ENCODE measurements around the gene STK33. TPM values are rescaled to one million over a fixed set of nuclear protein-coding genes. Genes with fewer than 3 reads are reported as not detected.

STK33 gene
- total RNA-seq, 2 experiments from 2014 or later: 1.4 to 1.8 TPM

DNA sequence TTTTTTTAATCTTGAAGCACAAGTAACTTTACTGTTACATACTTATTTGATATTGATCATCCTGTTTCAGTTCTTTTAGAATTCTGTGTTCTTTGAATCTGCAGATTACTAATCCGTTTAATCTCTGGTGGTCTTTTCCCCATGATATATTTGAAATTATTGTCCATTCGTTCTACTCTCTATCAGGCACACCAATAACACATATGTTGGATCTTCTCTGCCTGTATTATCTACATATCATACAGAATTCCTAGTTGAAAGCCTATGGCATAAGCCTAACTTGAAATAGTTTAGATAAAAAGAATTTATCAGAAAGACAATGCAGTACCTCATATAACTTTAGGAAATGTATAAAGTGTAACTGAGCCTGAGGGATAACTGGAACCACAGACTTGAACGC, 32.6 kb downstream of the STK33 start:
- Mint-ChIP-seq H3K4me3 (no peak overlapping the region), H3K27me3 (peaks cover 52% of the 10 kb centered on the region), H3K9me3 (ENCODE audit: low read depth) (no peaks in the 10 kb centered on the region), H3K4me1 (no peaks in the 10 kb centered on the region), H3K27ac (no peak overlapping the region), H3K36me3 (no peaks in the 10 kb centered on the region)
- ATAC-seq (no peak), DNase-seq (no peak)
- CTCF ChIA-PET: no interaction called here

DNA sequence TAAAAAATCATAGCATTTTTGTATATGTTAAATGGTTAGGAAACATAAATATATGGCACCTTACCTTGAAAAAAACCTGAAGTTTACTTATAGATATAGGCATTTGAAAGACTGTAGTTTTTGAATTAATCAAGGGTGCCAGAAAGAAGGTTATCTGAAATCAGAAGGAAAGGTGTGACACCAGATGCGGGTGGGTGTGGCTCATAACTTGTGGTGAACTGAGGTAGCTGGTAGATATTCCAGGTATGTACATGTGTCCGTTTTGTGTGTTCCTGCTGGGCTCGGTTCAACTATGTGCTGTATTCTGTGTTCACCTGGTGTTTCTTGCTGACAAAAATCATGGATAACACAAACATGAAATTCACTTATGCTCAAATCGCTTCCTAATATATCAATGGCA, 35.6 kb downstream of the STK33 start:
- H3K4me1 Mint-ChIP-seq: no peaks in the 10 kb centered on the region
- no peak for DNase-seq
- H3K4me3 Mint-ChIP-seq: no peak overlapping the region
- H3K36me3 Mint-ChIP-seq: no peaks in the 10 kb centered on the region
- ATAC-seq: no peak
- H3K27ac Mint-ChIP-seq: no peak overlapping the region
- H3K27me3 Mint-ChIP-seq: peaks cover 31% of the 10 kb centered on the region
- no peaks in the 10 kb centered on the region for H3K9me3 Mint-ChIP-seq (ENCODE audit: low read depth)
- CTCF ChIA-PET: no interaction called here

DNA sequence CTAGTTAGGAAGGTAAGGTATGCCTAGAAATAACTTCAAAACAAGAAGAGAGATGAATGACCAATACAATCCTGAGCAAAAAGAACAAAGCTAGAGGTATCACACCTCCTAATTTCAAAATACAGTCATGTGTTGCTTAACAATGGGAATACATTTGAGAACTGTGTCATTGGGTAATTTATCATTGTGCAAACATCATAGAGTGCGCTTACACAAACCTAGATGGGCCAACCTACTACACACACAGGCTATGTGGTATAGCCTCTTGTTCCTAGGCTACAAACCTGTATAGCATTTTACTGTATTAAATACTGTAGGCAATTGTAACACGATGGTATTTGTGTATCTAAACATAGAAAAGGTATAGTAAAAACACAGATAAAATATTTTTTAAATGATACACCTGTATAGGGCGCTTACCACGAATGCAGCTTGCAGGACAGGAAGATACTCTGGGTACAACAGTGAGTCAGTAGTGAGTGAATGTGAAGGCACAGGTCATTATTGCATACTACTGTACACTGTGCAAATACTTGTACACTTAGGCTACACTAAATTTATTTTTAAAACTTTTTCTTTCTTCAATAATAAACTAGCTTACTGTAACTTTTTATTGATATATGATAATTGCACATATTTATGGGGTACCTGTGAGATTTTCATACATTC, 48.2 kb downstream of the STK33 start:
- Mint-ChIP-seq H3K4me3 (no peak overlapping the region), H3K9me3 (ENCODE audit: low read depth) (no peaks in the 10 kb centered on the region), H3K36me3 (no peaks in the 10 kb centered on the region), H3K27me3 (peaks cover 3% of the 10 kb centered on the region), H3K27ac (no peak overlapping the region), H3K4me1 (no peaks in the 10 kb centered on the region)
- DNase-seq: no peak
- CTCF ChIA-PET: no interaction called here
- no peak for ATAC-seq

DNA sequence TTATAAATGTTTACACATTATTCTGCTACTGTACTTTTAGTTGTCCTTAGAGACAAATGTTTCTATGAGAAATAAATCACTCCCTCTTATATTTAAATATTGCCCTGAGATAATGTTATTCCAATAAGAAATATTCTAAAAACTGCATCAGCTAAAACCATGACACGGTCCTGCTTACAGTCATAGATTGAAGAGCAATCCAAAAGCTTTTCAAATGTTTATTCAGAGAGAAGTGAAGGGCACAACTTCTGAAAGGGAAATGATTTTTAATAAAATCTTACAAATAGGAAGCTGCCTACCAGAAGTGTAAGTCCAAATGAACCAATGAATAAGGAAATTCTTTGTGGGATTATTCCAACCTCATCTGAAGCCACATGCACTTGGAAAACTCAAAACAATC, 49.2 kb downstream of the STK33 start:
- Mint-ChIP-seq H3K27ac (no peak overlapping the region), H3K4me3 (no peak overlapping the region), H3K4me1 (no peaks in the 10 kb centered on the region), H3K36me3 (no peaks in the 10 kb centered on the region), H3K27me3 (peaks cover 5% of the 10 kb centered on the region), H3K9me3 (ENCODE audit: low read depth) (no peaks in the 10 kb centered on the region)
- DNase-seq (no peak), ATAC-seq (no peak)
- CTCF ChIA-PET: no interaction called here

DNA sequence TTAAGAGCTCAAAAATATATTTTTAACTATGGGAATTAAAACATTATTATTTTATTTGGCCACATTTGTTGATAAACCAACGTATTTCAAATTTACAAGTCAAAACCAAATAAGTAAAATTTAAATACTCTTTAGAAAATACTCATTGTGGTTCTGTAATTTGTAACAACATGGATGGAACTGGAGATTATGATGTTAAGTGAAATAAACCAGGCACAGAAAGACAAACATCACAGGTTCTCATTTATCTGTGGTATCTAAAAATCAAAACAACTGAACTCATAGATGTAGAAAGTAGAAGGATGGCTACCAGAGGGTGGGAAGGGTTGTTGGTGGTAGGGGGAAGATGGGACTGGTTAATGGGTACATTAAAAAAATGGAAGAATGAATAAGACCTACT, 50.8 kb downstream of the STK33 start:
- ATAC-seq: no peak
- Mint-ChIP-seq H3K27me3 (peaks cover 5% of the 10 kb centered on the region), H3K4me1 (no peaks in the 10 kb centered on the region), H3K36me3 (no peaks in the 10 kb centered on the region), H3K9me3 (ENCODE audit: low read depth) (no peaks in the 10 kb centered on the region), H3K27ac (no peak overlapping the region), H3K4me3 (no peak overlapping the region)
- CTCF ChIA-PET: no interaction called here
- no peak for DNase-seq

DNA sequence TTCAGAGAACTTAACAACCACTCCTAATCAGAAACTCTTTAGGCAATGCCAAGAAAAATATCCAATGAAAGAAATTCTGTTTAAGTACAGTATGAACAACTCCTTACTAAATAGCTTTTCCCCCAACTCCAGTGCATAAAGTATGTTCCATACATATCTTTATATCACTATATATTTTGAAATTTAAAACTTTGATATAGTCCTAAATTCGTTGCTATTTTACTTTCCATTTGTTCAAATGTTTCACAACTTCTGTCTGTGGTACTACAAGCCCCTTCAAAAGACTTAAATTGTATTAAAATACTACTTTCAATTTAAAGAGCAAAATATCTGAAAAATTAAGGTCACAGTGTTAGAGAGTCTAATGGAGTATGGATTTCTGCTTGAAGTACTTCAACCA, 52.6 kb downstream of the STK33 start:
- H3K4me3 Mint-ChIP-seq: no peak overlapping the region
- no peak overlapping the region for H3K27ac Mint-ChIP-seq
- no peaks in the 10 kb centered on the region for H3K4me1 Mint-ChIP-seq
- no peaks in the 10 kb centered on the region for H3K36me3 Mint-ChIP-seq
- DNase-seq: no peak
- no peak for ATAC-seq
- H3K27me3 Mint-ChIP-seq: peaks cover 5% of the 10 kb centered on the region
- no peaks in the 10 kb centered on the region for H3K9me3 Mint-ChIP-seq (ENCODE audit: low read depth)
- CTCF ChIA-PET: no interaction called here

DNA sequence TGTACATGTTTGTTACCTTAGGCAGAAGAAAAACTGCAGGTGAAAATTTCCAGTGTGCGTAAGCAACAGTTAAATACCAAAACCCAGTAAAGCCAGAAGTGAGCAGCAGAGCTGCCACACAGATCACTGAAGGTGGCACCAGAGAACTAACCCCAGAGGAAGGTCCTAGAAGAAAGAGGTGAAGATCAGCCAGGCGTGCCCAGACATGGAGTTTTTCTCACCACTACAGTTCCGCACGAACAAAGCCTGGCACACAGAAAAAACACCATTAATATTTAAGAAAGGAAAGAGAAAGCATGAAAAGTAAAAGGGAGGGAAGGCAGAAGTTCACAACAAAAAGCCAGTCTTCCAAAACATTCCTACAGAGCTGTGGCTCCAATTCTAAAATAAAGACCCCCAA, 60.7 kb downstream of the STK33 start:
- H3K4me1 Mint-ChIP-seq: no peaks in the 10 kb centered on the region
- no peak overlapping the region for H3K4me3 Mint-ChIP-seq
- no peak overlapping the region for H3K27ac Mint-ChIP-seq
- H3K27me3 Mint-ChIP-seq: peaks cover 7% of the 10 kb centered on the region
- no peaks in the 10 kb centered on the region for H3K36me3 Mint-ChIP-seq
- CTCF ChIA-PET: no interaction called here
- DNase-seq (no peak), ATAC-seq (no peak)
- no peaks in the 10 kb centered on the region for H3K9me3 Mint-ChIP-seq (ENCODE audit: low read depth)

DNA sequence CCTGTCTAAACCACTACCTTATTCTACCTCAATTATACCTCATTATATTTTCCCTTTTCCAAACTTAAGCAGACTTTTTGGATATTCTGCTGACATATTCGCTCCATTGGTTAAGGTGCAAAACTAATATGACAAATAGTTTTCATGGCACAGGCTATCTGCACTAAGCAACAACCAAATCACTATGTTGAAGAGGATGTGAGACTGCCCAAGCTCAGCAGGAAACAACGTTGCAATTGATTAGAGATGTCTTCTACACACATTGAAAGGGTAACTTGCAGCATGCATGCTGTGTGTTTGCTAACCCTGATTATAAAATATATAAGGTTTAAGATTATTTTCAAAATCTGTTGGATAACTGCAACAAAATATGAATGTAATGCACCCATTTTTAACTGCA, 61.6 kb downstream of the STK33 start:
- no peaks in the 10 kb centered on the region for H3K4me1 Mint-ChIP-seq
- DNase-seq (no peak), ATAC-seq (no peak)
- H3K4me3 Mint-ChIP-seq: no peak overlapping the region
- peaks cover 7% of the 10 kb centered on the region for H3K27me3 Mint-ChIP-seq
- CTCF ChIA-PET: no interaction called here
- H3K9me3 Mint-ChIP-seq (ENCODE audit: low read depth): no peaks in the 10 kb centered on the region
- no peak overlapping the region for H3K27ac Mint-ChIP-seq
- H3K36me3 Mint-ChIP-seq: no peaks in the 10 kb centered on the region

DNA sequence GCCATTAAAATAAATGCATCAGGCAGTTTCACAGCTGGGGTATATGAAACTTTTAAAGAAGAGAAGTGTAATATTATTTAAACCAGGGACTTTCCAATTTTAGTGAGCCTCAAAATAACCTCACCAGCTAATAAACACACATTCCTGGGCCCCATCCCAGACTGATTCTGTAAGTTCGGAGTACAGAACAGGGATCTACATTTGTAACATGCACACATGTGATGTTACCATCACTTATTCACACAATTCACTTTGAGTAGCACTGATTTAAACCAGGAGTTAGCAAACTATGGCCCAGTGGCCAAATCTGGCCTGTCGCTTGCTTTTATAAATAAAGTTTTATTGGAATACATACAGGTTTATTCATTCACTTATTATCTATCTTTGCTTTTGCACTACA, 62.0 kb downstream of the STK33 start:
- no peaks in the 10 kb centered on the region for H3K9me3 Mint-ChIP-seq (ENCODE audit: low read depth)
- ATAC-seq (no peak), DNase-seq (no peak)
- CTCF ChIA-PET: no interaction called here
- no peaks in the 10 kb centered on the region for H3K36me3 Mint-ChIP-seq
- H3K4me3 Mint-ChIP-seq: no peak overlapping the region
- no peaks in the 10 kb centered on the region for H3K4me1 Mint-ChIP-seq
- peaks cover 7% of the 10 kb centered on the region for H3K27me3 Mint-ChIP-seq
- no peak overlapping the region for H3K27ac Mint-ChIP-seq

DNA sequence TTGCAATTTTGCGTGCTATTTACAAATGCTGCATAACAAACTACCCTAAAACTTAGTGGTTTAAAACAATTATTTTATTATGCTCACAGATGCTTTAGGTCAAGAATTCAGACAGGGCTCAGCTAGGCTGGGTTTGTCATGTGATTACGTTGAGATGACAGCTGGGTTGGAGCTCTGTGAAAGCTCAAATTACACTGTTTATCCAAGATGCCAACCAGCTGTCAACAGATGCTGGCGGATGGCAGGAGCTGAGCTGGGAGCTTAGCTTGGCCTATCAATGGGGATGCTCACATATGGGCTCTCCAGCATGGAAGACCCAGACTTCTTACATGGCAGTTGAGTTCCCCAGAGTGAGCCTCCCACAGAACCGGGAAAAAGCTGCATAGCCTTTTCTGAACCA, 62.7 kb downstream of the STK33 start:
- CTCF ChIA-PET: no interaction called here
- Mint-ChIP-seq H3K36me3 (no peaks in the 10 kb centered on the region), H3K27ac (no peak overlapping the region), H3K4me1 (no peaks in the 10 kb centered on the region), H3K4me3 (no peak overlapping the region), H3K9me3 (ENCODE audit: low read depth) (no peaks in the 10 kb centered on the region), H3K27me3 (peaks cover 7% of the 10 kb centered on the region)
- ATAC-seq (no peak), DNase-seq (no peak)

DNA sequence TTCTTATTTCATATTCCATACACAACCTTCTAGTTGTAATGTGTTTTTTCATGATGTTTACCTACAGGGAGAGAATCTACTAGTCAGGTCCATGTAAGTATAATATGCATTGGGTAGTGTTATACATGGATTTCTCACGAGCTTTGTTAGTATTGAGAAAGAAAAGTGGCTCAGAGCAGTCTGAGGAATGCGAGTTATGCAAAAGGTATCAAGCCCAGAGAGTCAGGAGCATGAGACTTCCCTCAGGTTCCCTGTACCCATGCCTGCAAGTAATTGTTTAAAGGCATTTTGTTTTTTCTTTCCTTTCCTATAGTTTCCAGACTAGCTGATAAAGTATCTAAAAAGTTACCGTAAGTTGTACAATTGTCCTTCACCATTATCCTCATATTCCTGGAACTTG, 66.1 kb downstream of the STK33 start:
- CTCF ChIA-PET: no interaction called here
- H3K27me3 Mint-ChIP-seq: no peaks in the 10 kb centered on the region
- no peak overlapping the region for H3K27ac Mint-ChIP-seq
- DNase-seq: no peak
- ATAC-seq: no peak
- H3K9me3 Mint-ChIP-seq (ENCODE audit: low read depth): no peaks in the 10 kb centered on the region
- no peaks in the 10 kb centered on the region for H3K4me1 Mint-ChIP-seq
- H3K4me3 Mint-ChIP-seq: no peak overlapping the region
- no peaks in the 10 kb centered on the region for H3K36me3 Mint-ChIP-seq

DNA sequence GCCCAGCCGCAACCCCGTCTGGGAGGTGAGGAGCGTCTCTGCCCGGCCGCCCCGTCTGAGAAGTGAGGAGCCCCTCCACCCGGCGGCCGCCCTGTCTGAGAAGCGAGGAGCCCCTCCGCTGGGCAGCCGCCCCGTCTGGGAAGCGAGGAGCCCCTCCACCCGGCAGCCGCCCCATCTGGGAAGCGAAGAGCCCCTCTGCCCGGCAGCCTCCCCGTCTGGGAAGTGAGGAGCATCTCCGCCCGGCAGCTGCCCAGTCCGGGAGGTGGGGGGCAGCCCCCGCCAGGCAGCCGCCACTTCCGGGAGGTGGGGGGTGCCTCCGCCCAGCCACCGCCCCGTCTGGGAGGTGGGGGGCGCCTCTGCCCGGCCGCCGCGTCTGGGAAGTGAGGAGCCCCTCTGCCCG, 70.6 kb downstream of the STK33 start:
- DNase-seq (no peak), ATAC-seq (no peak)
- no peak overlapping the region for H3K27ac Mint-ChIP-seq
- H3K4me1 Mint-ChIP-seq: no peaks in the 10 kb centered on the region
- H3K27me3 Mint-ChIP-seq: peaks cover 6% of the 10 kb centered on the region
- CTCF ChIA-PET: no interaction called here
- no peak overlapping the region for H3K4me3 Mint-ChIP-seq
- no peaks in the 10 kb centered on the region for H3K36me3 Mint-ChIP-seq
- no peaks in the 10 kb centered on the region for H3K9me3 Mint-ChIP-seq (ENCODE audit: low read depth)

DNA sequence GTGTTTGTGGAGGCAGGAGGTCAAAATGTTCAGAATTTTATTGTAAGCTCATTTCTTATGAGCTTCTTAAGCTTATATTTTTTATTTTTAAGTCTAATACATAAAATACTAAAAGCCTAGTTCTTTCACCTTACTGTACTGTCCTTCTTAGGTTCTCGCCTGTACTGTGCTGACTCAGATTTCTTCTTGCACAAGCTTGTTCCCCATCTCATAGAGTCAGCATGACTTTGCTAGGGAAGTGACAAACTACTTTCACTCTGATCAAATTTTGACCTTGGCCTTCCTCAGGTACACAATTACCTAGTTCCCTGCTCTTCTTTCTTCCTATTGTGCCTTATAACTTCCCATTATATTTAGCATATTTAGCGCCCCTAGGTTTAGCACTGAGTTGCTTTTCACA, 81.5 kb downstream of the STK33 start:
- Mint-ChIP-seq H3K27me3 (peaks cover 2% of the 10 kb centered on the region), H3K4me3 (no peak overlapping the region), H3K27ac (no peak overlapping the region), H3K4me1 (no peaks in the 10 kb centered on the region), H3K36me3 (no peaks in the 10 kb centered on the region), H3K9me3 (ENCODE audit: low read depth) (no peaks in the 10 kb centered on the region)
- ATAC-seq: no peak
- DNase-seq: no peak
- CTCF ChIA-PET: no interaction called here

DNA sequence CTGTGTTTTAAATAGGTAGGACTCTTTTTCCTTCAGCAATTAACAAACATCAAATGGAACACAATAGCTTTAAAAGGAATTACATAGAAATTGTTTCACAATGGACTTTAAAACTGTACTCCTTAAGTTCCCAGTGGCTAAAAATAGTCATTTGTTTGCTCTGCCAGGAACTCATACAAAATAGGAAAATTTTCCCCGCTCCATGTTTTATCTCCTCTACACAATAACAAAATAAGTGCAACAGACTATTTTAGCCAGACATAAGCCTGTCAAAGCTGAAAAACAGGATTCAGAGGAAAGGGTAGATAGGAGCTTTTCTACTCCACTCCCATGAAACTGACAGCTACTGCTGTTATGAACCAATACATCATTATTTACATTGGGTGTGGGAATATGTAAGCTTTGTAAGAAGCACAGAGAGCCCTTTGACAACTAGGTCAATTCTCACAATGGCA, 90.1 kb downstream of the STK33 start:
- ATAC-seq: no peak
- CTCF ChIA-PET: no interaction called here
- H3K4me1 Mint-ChIP-seq: no peaks in the 10 kb centered on the region

DNA sequence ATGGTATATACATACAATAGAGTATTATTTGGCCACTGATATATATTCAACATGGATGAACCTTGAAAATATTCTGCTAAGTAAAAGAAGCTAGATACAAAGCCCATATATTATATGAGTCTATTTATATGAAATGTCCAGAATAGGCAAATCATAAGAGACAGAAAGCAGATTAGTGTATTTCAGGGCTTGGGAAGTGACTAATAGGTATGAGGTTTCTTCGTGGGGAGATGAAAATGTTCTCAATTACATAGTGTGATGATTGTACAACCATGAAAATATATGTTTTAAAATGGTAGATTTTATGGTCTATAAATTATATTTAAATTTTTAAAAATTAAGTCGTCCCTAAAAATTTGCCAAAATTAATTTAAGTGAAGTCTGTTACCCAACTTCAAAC, 92.2 kb downstream of the STK33 start:
- CTCF ChIA-PET: no interaction called here
- Mint-ChIP-seq H3K27ac (no peak overlapping the region), H3K4me3 (no peak overlapping the region)

More for the DNA sequence above, 90.1 kb downstream of the STK33 start:
- Mint-ChIP-seq H3K9me3 (ENCODE audit: low read depth) (no peaks in the 10 kb centered on the region), H3K27me3 (no peaks in the 10 kb centered on the region), H3K27ac (no peak overlapping the region), H3K36me3 (no peaks in the 10 kb centered on the region), H3K4me3 (no peak overlapping the region)
- DNase-seq: no peak

More for the DNA sequence above, 92.2 kb downstream of the STK33 start:
- ATAC-seq (no peak), DNase-seq (no peak)
- Mint-ChIP-seq H3K36me3 (no peaks in the 10 kb centered on the region), H3K27me3 (no peaks in the 10 kb centered on the region), H3K9me3 (ENCODE audit: low read depth) (no peaks in the 10 kb centered on the region), H3K4me1 (no peaks in the 10 kb centered on the region)

Measured in activated CD8-positive, alpha-beta memory T cell treated with anti-CD3 and anti-CD28 coated beads, Interleukin-2, amount 10 ng/mL, durations not matched to agents 7 days and 5 days (primary cell).